Measurements from ENCODE around the gene TSKU. TPM values are rescaled to one million over a fixed set of nuclear protein-coding genes. Genes with fewer than 3 reads are reported as not detected.
A peak's percentile ranks its signal among the peaks of the same experiment; 100 is the strongest.

TSKU gene
- total RNA-seq, 4 donors from 2014 or later: 27.2 to 152 (median 87.2) TPM

GRCh38 chr11:76806131-76806530 is 23.0 kb downstream of the TSKU start:
- H3K4me3 ChIP-seq: no peak overlapping the region
- H3K9me3 ChIP-seq: no peaks in the 10 kb centered on the region
- no peak overlapping the region for H3K27ac ChIP-seq
- DNase-seq: no peak
- no peaks in the 10 kb centered on the region for H3K27me3 ChIP-seq
- peaks cover 0 to 4% (median 0%) of the 10 kb centered on the region in 4 donors for H3K4me1 ChIP-seq
- TF ChIP-seq POLR2A (IDR thresholded peaks at IDR 0.05) (no peak), CTCF (IDR thresholded peaks at IDR 0.05) (no peak)
- no peaks in the 10 kb centered on the region for H3K36me3 ChIP-seq

GRCh38 chr11:76806608-76807205 is 23.6 kb downstream of the TSKU start:
- H3K36me3 ChIP-seq: no peaks in the 10 kb centered on the region
- no peaks in the 10 kb centered on the region for H3K27me3 ChIP-seq
- H3K4me1 ChIP-seq: peaks cover 0 to 4% (median 0%) of the 10 kb centered on the region in 4 donors
- H3K4me3 ChIP-seq: no peak overlapping the region
- TF ChIP-seq CTCF (IDR thresholded peaks at IDR 0.05) (no peak), POLR2A (IDR thresholded peaks at IDR 0.05) (no peak)
- no peak overlapping the region for H3K27ac ChIP-seq
- H3K9me3 ChIP-seq: no peaks in the 10 kb centered on the region
- no peak for DNase-seq

- peaks cover 0 to 4% (median 0%) of the 10 kb centered on the region in 4 donors for H3K4me1 ChIP-seq
- H3K4me3 ChIP-seq: peak overlapping the region in 1 of 4 donors; percentile 15
- DNase-seq: peak; percentile 72 to 94 (median 89)
- no peak overlapping the region for H3K27ac ChIP-seq
- no peaks in the 10 kb centered on the region for H3K27me3 ChIP-seq
- no peaks in the 10 kb centered on the region for H3K9me3 ChIP-seq
- no peaks in the 10 kb centered on the region for H3K36me3 ChIP-seq
- TF ChIP-seq POLR2A (IDR thresholded peaks at IDR 0.05) (no peak), CTCF (IDR thresholded peaks at IDR 0.05) (peak; percentile 41 to 80 (median 72))
Measured at GRCh38 chr11:76807206-76807875, 24.2 kb downstream of the TSKU start.

- Histone ChIP-seq H3K27ac (no peak overlapping the region), H3K9me3 (no peaks in the 10 kb centered on the region), H3K4me1 (peaks cover 0 to 4% (median 0%) of the 10 kb centered on the region in 4 donors), H3K36me3 (no peaks in the 10 kb centered on the region), H3K4me3 (no peak overlapping the region), H3K27me3 (no peaks in the 10 kb centered on the region)
- TF ChIP-seq CTCF (IDR thresholded peaks at IDR 0.05): no peak
- TF ChIP-seq POLR2A (IDR thresholded peaks at IDR 0.05): no peak
- no peak for DNase-seq
Measured at GRCh38 chr11:76808171-76808570, 25.0 kb downstream of the TSKU start.

- no peak for DNase-seq
- Histone ChIP-seq H3K9me3 (no peaks in the 10 kb centered on the region), H3K27ac (no peak overlapping the region), H3K27me3 (no peaks in the 10 kb centered on the region), H3K36me3 (no peaks in the 10 kb centered on the region), H3K4me3 (no peak overlapping the region), H3K4me1 (peaks cover 0 to 4% (median 0%) of the 10 kb centered on the region in 4 donors)
- TF ChIP-seq POLR2A (IDR thresholded peaks at IDR 0.05) (no peak), CTCF (IDR thresholded peaks at IDR 0.05) (no peak)
Measured at GRCh38 chr11:76808996-76809395, 25.8 kb downstream of the TSKU start.

Measured in Peyer's patch (tissue), 4 donors.